NCI-H1436 treated with DMSO at 0.1 percent for 48 hours (cell line): ENCODE measurements around the gene HPSE2.
"Not testable (repeated sequence)": the region's sequence is repeated elsewhere in the genome, so short reads cannot be mapped to it uniquely, and the experiment has no call there.

Source experiments
- DNase-seq: peaks from one replicate; lab custom pipeline; 2025; lab: John Stamatoyannopoulos, UW

HPSE2 gene

GRCh38 chr10:99235658-99236626 lies at the start of gene HPSE2:
Gene HPSE2, minus strand, starts transcription at chr10:99235852.
- DNase-seq: no peak

GRCh38 chr10:99280472-99280871 lies 44.8 kb upstream of the HPSE2 start:
- DNase-seq: no peak

- no peak for DNase-seq
These were observed 44.0 kb upstream of the HPSE2 start for GRCh38 chr10:99279626-99280111.

- no peak for DNase-seq
These were observed 41.3 kb upstream of the HPSE2 start for GRCh38 chr10:99276848-99277486.

- no peak for DNase-seq
These were observed 30.7 kb upstream of the HPSE2 start for GRCh38 chr10:99266383-99266782.

GRCh38 chr10:99248824-99249223 lies 13.2 kb upstream of the HPSE2 start:
- DNase-seq: no peak

- DNase-seq: not testable (repeated sequence)
These were observed 12.2 kb upstream of the HPSE2 start for GRCh38 chr10:99247893-99248292.

- no peak for DNase-seq
These were observed 1.1 kb upstream of the HPSE2 start for GRCh38 chr10:99236627-99237309.

GRCh38 chr10:99234791-99235657 lies 628 bp downstream of the HPSE2 start:
- DNase-seq: no peak

- no peak for DNase-seq
These were observed 1.4 kb downstream of the HPSE2 start for GRCh38 chr10:99234041-99234790.

- DNase-seq: no peak
These were observed 2.0 kb downstream of the HPSE2 start for GRCh38 chr10:99233689-99234037.

- DNase-seq: no peak
These were observed 2.5 kb downstream of the HPSE2 start for GRCh38 chr10:99233000-99233688.

- DNase-seq: no peak
These were observed 3.2 kb downstream of the HPSE2 start for GRCh38 chr10:99232360-99232999.

- no peak for DNase-seq
These were observed 10.9 kb downstream of the HPSE2 start for GRCh38 chr10:99224766-99225165.

GRCh38 chr10:99207340-99207739 lies 28.3 kb downstream of the HPSE2 start:
- no peak for DNase-seq

- DNase-seq: no peak
These were observed 32.3 kb downstream of the HPSE2 start for GRCh38 chr10:99203310-99203709.

- DNase-seq: no peak
These were observed 62.7 kb downstream of the HPSE2 start for GRCh38 chr10:99172950-99173349.

- DNase-seq: no peak
These were observed 63.4 kb downstream of the HPSE2 start for GRCh38 chr10:99172128-99172738.

- no peak for DNase-seq
These were observed 65.5 kb downstream of the HPSE2 start for GRCh38 chr10:99170116-99170675.
